KMS-11 (cell line): Measurements from ENCODE around the gene SYNE1.
A peak's percentile ranks its signal among the peaks of the same experiment; 100 is the strongest.

ENCODE experiments used
- H2AFZ ChIP-seq: fragments of 200-600 bp; sonication (generic); 2 replicates; pipeline ENCODE4 v1.6.1; 2016; ENCODE audit warnings: antibody characterized with exemption, mixed run types, low read depth
- H3K27ac ChIP-seq: fragments of 200-600 bp; sonication (generic); 2 replicates; pipeline ENCODE4 v1.6.1; 2016; ENCODE audit warnings: mild to moderate bottlenecking, mixed run types
- H3K27me3 ChIP-seq: fragments of 200-600 bp; sonication (generic); 2 replicates; pipeline ENCODE4 v1.6.1; 2017; ENCODE audit warnings: mild to moderate bottlenecking, low read depth, mixed run types, moderate library complexity; ENCODE audit not compliant: insufficient read depth
- H3K36me3 ChIP-seq: fragments of 200-600 bp; sonication (generic); 2 replicates; pipeline ENCODE4 v1.6.1; 2017; ENCODE audit warnings: mild to moderate bottlenecking, mixed run types; ENCODE audit not compliant: insufficient read depth
- H3K4me1 ChIP-seq: fragments of 200-600 bp; sonication (generic); 2 replicates; pipeline ENCODE4 v1.6.1; 2016; ENCODE audit warnings: mild to moderate bottlenecking, low read depth, mixed run types; ENCODE audit not compliant: poor library complexity, severe bottlenecking
- H3K4me2 ChIP-seq: fragments of 200-600 bp; sonication (generic); 2 replicates; pipeline ENCODE4 v1.7.0; 2016; ENCODE audit warnings: mild to moderate bottlenecking, mixed run types
- H3K4me3 ChIP-seq: fragments of 200-600 bp; sonication (generic); IDR thresholded peaks from 2 replicates; pipeline ENCODE4 v1.6.1; 2017; ENCODE audit warnings: low read depth, low read length, mixed read lengths; ENCODE audit not compliant: insufficient read depth
- H3K79me2 ChIP-seq: fragments of 200-600 bp; sonication (generic); 2 replicates; pipeline ENCODE4 v1.6.1; 2016; ENCODE audit warnings: low read depth, mixed run types; ENCODE audit not compliant: insufficient read depth
- H3K9ac ChIP-seq: fragments of 200-600 bp; sonication (generic); 2 replicates; pipeline ENCODE4 v1.6.1; 2016; ENCODE audit warnings: mild to moderate bottlenecking, mixed run types
- H4K20me1 ChIP-seq: fragments of 200-600 bp; sonication (generic); 2 replicates; pipeline ENCODE4 v1.6.1; 2016; ENCODE audit warnings: mild to moderate bottlenecking, mixed run types; ENCODE audit not compliant: insufficient read depth
- TF ChIP-seq, protein P1 (sequence below): fragments of 200-600 bp; sonication (generic); conservative IDR thresholded peaks from 2 replicates; pipeline ENCODE4 v1.6.1; 2017; ENCODE audit warnings: low read depth, mild to moderate bottlenecking, antibody characterized with exemption, low read length, moderate library complexity, mixed read lengths

SYNE1 gene

DNA sequence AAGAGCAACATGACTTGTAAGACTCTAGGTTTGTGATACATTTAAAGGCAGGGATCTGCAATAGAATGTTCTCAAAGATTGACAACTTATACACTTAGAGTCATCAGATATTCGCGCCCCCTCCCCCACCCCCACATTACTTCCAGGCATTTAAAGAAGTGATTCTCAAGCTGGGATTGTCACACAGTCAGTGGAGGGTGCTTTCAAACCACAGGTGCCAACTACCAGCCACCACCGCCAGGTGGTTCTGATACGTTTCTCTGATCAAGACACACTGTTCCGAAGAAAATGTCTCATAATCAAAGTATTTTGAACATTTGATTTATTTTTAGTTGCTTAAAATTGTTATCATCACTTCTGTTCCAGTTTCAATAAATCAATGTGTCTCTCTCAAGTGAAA, 472.2 kb downstream of the SYNE1 start:
- no peaks in the 10 kb centered on the region for H3K27me3 ChIP-seq
- TF ChIP-seq, protein P1, sequence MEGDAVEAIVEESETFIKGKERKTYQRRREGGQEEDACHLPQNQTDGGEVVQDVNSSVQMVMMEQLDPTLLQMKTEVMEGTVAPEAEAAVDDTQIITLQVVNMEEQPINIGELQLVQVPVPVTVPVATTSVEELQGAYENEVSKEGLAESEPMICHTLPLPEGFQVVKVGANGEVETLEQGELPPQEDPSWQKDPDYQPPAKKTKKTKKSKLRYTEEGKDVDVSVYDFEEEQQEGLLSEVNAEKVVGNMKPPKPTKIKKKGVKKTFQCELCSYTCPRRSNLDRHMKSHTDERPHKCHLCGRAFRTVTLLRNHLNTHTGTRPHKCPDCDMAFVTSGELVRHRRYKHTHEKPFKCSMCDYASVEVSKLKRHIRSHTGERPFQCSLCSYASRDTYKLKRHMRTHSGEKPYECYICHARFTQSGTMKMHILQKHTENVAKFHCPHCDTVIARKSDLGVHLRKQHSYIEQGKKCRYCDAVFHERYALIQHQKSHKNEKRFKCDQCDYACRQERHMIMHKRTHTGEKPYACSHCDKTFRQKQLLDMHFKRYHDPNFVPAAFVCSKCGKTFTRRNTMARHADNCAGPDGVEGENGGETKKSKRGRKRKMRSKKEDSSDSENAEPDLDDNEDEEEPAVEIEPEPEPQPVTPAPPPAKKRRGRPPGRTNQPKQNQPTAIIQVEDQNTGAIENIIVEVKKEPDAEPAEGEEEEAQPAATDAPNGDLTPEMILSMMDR = no peak
- H3K9ac ChIP-seq = no peak overlapping the region
- no peaks in the 10 kb centered on the region for H4K20me1 ChIP-seq
- no peaks in the 10 kb centered on the region for H3K36me3 ChIP-seq
- no peak overlapping the region for H3K4me3 ChIP-seq
- H2AFZ ChIP-seq = no peak overlapping the region
- no peaks in the 10 kb centered on the region for H3K79me2 ChIP-seq
- H3K4me1 ChIP-seq = peaks cover 19% of the 10 kb centered on the region
- no peak overlapping the region for H3K27ac ChIP-seq
- no peak overlapping the region for H3K4me2 ChIP-seq

DNA sequence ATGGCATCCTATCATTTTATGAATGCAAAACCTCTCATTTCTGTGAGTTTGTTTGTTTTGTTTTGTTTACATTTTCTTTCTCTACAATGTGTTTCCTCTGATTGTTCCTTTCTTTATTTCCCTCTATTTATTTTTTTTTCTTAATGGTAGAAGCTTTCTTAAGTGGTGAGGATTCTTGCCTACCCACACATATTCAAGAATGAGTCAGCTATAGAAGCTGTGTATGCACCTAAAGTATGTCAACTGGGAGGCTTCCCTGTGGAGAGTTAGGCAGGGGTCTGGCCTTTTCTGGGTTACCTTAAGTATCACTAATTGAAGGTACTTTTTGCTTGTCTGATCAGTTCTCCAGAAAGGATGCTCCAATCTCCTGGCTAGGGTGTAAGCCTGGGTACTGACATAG, 475.7 kb downstream of the SYNE1 start:
- H3K4me3 ChIP-seq = no peak overlapping the region
- H3K79me2 ChIP-seq = no peaks in the 10 kb centered on the region
- H4K20me1 ChIP-seq = no peaks in the 10 kb centered on the region
- no peak overlapping the region for H3K27ac ChIP-seq
- no peak overlapping the region for H2AFZ ChIP-seq
- H3K27me3 ChIP-seq = no peaks in the 10 kb centered on the region
- H3K36me3 ChIP-seq = no peaks in the 10 kb centered on the region
- TF ChIP-seq, protein P1 = no peak
- no peak overlapping the region for H3K9ac ChIP-seq
- peaks cover 21% of the 10 kb centered on the region for H3K4me1 ChIP-seq
- no peak overlapping the region for H3K4me2 ChIP-seq

DNA sequence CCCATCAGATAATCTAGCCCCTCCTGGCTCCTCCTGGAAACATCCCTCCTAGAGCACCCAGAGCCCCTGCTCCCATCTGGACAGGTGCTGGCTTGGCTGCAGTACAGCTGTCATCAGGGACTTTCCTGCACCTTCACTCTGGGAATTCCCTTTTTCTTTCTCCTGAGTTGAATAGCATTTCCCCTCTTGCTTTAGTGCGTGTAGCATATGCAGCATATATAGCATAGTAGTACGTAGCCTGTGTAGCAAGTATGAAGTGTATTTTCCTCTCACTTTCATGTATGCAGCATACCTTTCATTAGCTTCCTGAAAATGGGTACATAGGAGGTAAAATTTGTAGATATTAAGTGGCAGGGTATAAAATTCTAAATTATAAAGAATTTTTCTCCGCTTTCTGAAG, 476.8 kb downstream of the SYNE1 start:
- H3K9ac ChIP-seq = no peak overlapping the region
- H4K20me1 ChIP-seq = no peaks in the 10 kb centered on the region
- H3K4me2 ChIP-seq = peak overlapping the region; percentile 26
- no peak overlapping the region for H2AFZ ChIP-seq
- no peaks in the 10 kb centered on the region for H3K27me3 ChIP-seq
- H3K36me3 ChIP-seq = no peaks in the 10 kb centered on the region
- TF ChIP-seq, protein P1 = no peak
- no peak overlapping the region for H3K27ac ChIP-seq
- no peaks in the 10 kb centered on the region for H3K79me2 ChIP-seq
- H3K4me1 ChIP-seq = peaks cover 21% of the 10 kb centered on the region
- H3K4me3 ChIP-seq = no peak overlapping the region

DNA sequence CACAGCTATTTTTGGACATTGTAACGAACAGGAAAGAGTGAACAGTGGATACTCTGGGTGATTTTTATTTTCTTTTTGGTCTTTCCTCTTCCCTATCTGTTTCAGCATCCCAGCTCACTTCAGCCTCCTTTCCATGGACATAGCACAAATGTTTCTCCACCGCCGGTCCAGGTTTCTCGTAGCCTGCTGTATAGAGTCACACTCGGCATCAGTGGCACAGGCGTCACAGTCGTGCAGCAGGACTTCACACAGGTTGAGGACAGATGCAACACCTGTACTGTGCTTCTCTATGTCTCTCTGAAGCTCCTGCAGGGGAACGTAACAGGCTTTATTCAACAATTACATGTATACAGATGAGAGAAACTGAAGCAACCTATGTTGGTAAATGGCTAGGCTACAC, 481.4 kb downstream of the SYNE1 start:
- Histone ChIP-seq H4K20me1 (no peaks in the 10 kb centered on the region), H3K27ac (no peak overlapping the region), H3K9ac (no peak overlapping the region), H2AFZ (no peak overlapping the region), H3K27me3 (no peaks in the 10 kb centered on the region), H3K36me3 (no peaks in the 10 kb centered on the region), H3K4me3 (no peak overlapping the region), H3K4me2 (no peak overlapping the region), H3K4me1 (peaks cover 10% of the 10 kb centered on the region), H3K79me2 (no peaks in the 10 kb centered on the region)
- TF ChIP-seq, protein P1 = no peak
